HG02571 (cell line): ENCODE data around the gene PUS7.
"Not testable (repeated sequence)": the region's sequence is repeated elsewhere in the genome, so short reads cannot be mapped to it uniquely, and the experiment has no call there.

Experiments used
- ATAC-seq: cut with Tn5 transposase; IDR thresholded peaks from one replicate; pipeline ENCODE4 v1.9.1; 2021; ENCODE audit warnings: mild to moderate bottlenecking, moderate library complexity; ENCODE audit not compliant: unreplicated experiment

Gene PUS7

GRCh38 chr7:105521717-105522463, at the start of gene PUS7:
PUS7 (minus strand) TSS chr7:105522271; CDS start chr7:105508512, 13,759 bp downstream.
- ATAC-seq: peak; percentile 83

DNA sequence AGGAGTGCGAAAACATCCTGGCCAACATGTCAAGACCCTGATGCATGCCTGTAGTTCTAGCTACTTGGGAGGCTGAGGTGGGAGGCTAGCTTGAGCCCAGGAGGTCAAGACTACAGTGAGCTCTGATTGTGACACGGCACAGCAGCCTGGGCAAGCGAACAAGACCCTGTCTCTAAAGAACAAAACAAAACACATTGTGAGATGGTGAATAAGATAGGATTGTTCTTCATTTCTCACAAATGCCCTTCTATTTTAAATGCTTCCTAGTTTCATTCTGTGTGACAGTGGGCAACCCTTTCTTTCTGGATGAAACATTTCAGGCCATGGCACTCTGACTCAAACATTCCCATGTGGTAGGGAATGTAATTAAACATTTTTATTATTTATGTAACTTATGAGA, 45.8 kb upstream of the PUS7 start:
- no peak for ATAC-seq

- ATAC-seq: no peak
Measured at GRCh38 chr7:105567024-105567423, 45.0 kb upstream of the PUS7 start.

DNA sequence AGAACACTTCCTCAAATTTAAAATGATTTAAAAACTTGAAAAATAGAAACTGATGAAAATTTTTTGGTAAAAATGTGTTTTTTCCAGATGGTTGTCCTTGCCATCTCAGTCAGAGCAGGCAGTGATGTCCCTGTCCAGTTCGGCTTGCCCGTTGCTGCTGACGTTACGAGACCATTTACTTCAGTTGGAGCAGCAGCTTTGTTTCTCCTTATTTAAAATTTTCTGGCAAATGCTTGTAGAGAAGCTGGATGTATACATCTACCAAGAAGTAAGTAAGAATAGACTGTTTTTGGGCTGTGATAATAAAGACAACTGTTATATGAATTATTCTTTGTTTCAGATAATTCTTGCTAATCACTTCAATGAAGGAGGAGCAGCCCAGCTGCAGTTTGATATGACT, 43.1 kb upstream of the PUS7 start:
- ATAC-seq: no peak

- ATAC-seq: no peak
Measured at GRCh38 chr7:105559926-105560325, 37.9 kb upstream of the PUS7 start.

GRCh38 chr7:105538339-105538738, 16.3 kb upstream of the PUS7 start:
- no peak for ATAC-seq

GRCh38 chr7:105532709-105533460, 10.8 kb upstream of the PUS7 start:
- ATAC-seq: no peak

GRCh38 chr7:105531792-105532671, 10.0 kb upstream of the PUS7 start, which contains the start of gene RINT1:
RINT1 (plus strand) TSS chr7:105532201; CDS start chr7:105532316, 115 bp downstream.
- peak; percentile 94 for ATAC-seq

- ATAC-seq: no peak
Measured at GRCh38 chr7:105530546-105530945, 8.5 kb upstream of the PUS7 start.

- ATAC-seq: no peak
Measured at GRCh38 chr7:105530126-105530525, 8.1 kb upstream of the PUS7 start.

GRCh38 chr7:105527737-105528136, 5.7 kb upstream of the PUS7 start:
- ATAC-seq: not testable (repeated sequence)

DNA sequence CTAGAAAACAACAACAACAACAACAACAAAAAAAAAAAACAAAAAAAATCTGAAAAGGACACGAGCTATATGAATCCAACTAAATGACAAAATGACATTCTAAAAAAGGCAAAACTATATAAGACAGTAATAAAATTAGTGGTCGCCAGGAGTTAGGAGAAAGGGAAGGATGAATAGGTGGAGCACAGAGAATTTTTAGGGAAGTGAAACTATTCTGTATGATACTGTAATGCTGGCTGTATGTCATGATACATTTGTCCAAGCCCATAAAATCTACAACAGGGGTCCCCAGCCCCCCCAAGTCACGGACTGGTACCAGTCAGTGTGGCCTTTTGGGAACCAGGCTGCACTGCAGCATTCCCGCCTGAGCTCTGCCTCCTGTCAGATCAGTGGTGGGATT, 2.8 kb upstream of the PUS7 start:
- ATAC-seq: no peak

- not testable (repeated sequence) for ATAC-seq
Measured at GRCh38 chr7:105524423-105524822, 2.4 kb upstream of the PUS7 start.

DNA sequence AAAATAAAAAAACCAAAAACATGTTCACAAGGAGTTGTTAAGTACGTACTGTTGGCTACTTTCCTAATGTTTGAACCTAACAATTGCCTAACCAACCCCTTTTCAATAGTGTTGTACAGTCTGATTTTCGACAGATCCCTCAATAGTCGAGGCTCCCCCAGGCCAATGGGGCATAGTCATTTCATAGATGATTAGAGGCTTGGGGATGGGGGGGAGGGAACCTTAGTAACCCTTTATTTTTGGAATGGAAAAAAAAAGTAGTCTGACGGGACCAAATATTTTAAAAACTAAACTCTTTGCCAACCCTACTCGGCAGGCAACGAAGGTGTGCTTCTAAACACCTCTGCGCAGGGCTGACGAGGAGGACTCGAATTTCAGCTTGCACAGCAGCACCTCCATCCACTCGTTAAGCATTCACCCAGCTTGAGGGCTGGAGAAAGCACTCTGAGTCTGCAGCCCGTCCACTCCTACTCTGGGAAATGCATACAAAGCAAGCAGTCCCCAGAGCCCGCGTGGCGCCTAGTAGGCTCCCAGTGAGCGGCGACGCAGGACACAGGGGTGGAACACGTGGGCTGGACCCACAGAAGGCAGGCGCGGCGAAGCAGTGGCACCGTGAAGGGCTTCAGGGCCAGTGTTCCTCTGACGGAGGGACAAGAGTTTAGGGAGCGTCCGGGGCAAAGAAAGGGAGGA, 899 bp downstream of the PUS7 start:
- peak; percentile 39 for ATAC-seq

- ATAC-seq: not testable (repeated sequence)
Measured at GRCh38 chr7:105520620-105521019, 1.5 kb downstream of the PUS7 start.

DNA sequence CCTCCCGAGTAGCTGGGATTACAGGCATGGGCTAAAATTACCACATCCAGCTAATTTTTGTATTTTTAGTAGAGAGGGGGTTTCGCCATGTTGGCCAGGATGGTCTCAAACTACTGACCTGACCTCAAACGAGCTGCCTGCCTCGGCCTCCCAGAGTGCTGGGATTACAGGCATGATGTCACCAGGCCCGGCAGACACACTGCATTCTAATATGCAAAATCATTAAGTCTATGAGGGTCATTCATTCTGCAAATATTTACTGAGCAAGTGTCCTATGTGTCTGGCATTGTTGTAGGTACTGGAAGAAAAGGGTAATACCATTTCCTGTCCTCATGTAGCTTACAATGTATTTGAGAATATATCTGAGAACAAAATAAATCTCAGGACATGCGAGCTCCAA, 2.7 kb downstream of the PUS7 start:
- ATAC-seq: no peak

DNA sequence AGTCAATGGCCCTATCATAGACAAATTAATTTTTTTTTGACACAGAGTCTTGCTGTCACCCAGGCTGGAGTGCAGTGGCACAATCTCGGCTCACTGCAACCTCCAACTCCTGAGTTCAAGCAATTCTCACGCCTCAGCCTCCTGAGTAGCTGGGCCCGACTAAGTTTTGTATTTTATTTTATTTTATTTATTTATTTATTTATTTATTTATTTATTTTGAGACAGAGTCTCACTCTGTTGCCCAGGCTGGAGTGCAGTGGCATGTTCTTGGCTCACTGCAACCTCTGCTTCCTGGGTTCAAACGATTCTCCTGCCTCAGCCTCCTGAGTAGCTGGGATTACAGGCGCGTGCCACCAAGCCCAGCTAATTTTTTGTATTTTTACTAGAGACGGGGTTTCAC, 6.5 kb downstream of the PUS7 start:
- not testable (repeated sequence) for ATAC-seq

- no peak for ATAC-seq
Measured at GRCh38 chr7:105512926-105513526, 9.0 kb downstream of the PUS7 start.

- ATAC-seq: no peak
Measured at GRCh38 chr7:105512415-105512814, 9.7 kb downstream of the PUS7 start.

GRCh38 chr7:105502173-105502572, 19.9 kb downstream of the PUS7 start:
- no peak for ATAC-seq
